K562 (cell line): ENCODE measurements around the gene PTCH1. TPM values are rescaled to one million over a fixed set of nuclear protein-coding genes. Genes with fewer than 3 reads are reported as not detected.

Source experiments
- ARNT ChIP-seq, 2 experiments: fragments of 450-650 bp; IDR thresholded peaks; 2 replicates each; pipeline ENCODE4 v1.6.1; 2016; ENCODE audit warnings: mild to moderate bottlenecking in 1 of 2
- ATF3 ChIP-seq, 2 experiments: fragments of 450-650 bp in 1 of 2; sonication (generic) in 1 of 2; formaldehyde crosslinking in 1 of 2; IDR thresholded peaks in 1 of 2; conservative IDR thresholded peaks in 1 of 2; 2 replicates each; pipeline versions ENCODE4 v1.6.1 to v1.8.1; 2016 to 2023; ENCODE audit warnings: mild to moderate bottlenecking in 2 of 2, moderate library complexity in 2 of 2, inconsistent platforms in 1 of 2, missing genetic modification reagents in 1 of 2
- BRF1 ChIP-seq: IDR thresholded peaks from 3 replicates; pipeline ENCODE4 v1.6.1; 2011; ENCODE audit warnings: borderline replicate concordance, mild to moderate bottlenecking; ENCODE audit not compliant: insufficient read length; ENCODE audit errors: extremely low read depth
- CCAR2 ChIP-seq: fragments of 200-400 bp; formaldehyde crosslinking; IDR thresholded peaks from 2 replicates; pipeline ENCODE4 v1.6.1; 2017; ENCODE audit warnings: mild to moderate bottlenecking, low read depth, low read length
- EP400 ChIP-seq: fragments of 450-650 bp; IDR thresholded peaks from 2 replicates; pipeline ENCODE4 v1.6.1; 2017; ENCODE audit warnings: antibody characterized with exemption, mild to moderate bottlenecking, moderate library complexity
- FOXM1 ChIP-seq, 2 experiments: fragments of 450-650 bp in 1 of 2; sonication (generic) in 1 of 2; formaldehyde crosslinking in 1 of 2; IDR thresholded peaks; 2 replicates each; pipeline versions ENCODE4 v1.6.1 to v1.9.0; 2017 to 2022; ENCODE audit warnings: low read depth in 2 of 2, mild to moderate bottlenecking in 2 of 2, missing genetic modification reagents in 1 of 2, moderate library complexity in 1 of 2
- HDAC1 ChIP-seq, 2 experiments: fragments of 450-650 bp; IDR thresholded peaks; 2 replicates each; pipeline ENCODE4 v1.6.1; 2016 to 2017; ENCODE audit warnings: inconsistent platforms in 1 of 2, mild to moderate bottlenecking in 1 of 2, moderate library complexity in 1 of 2
- HOXB6 ChIP-seq: fragments of 250-450 bp; sonication (Bioruptor Pico); IDR thresholded peaks from 2 replicates; pipeline ENCODE4 v1.5.1; 2022; ENCODE audit warnings: mild to moderate bottlenecking, borderline replicate concordance
- MYBL2 ChIP-seq, 2 experiments: fragments of 450-650 bp in 1 of 2; sonication (generic) in 1 of 2; formaldehyde crosslinking in 1 of 2; IDR thresholded peaks; 2 replicates each; pipeline versions ENCODE4 v1.6.1 to v1.8.1; 2017 to 2022; ENCODE audit warnings: borderline replicate concordance in 1 of 2, inconsistent platforms in 1 of 2, low read depth in 1 of 2, mild to moderate bottlenecking in 1 of 2, missing genetic modification reagents in 1 of 2, moderate library complexity in 1 of 2
- NCOR1 ChIP-seq: fragments of 450-650 bp; IDR thresholded peaks from 2 replicates; pipeline ENCODE4 v1.6.1; 2016; ENCODE audit warnings: mild to moderate bottlenecking, moderate library complexity
- NELFE ChIP-seq: IDR thresholded peaks from 2 replicates; pipeline ENCODE4 v1.6.1; 2011; ENCODE audit warnings: mild to moderate bottlenecking; ENCODE audit not compliant: insufficient read depth, insufficient read length
- NEUROD1 ChIP-seq: fragments of 150-350 bp; IDR thresholded peaks from 2 replicates; pipeline ENCODE4 v1.6.1; 2014; ENCODE audit warnings: borderline replicate concordance, low read length, low read depth; ENCODE audit not compliant: partially characterized antibody
- POLR2AphosphoS5 ChIP-seq: IDR thresholded peaks from 2 replicates; pipeline ENCODE4 v1.6.1; 2011; ENCODE audit warnings: mild to moderate bottlenecking, low read depth, low read length, moderate library complexity; ENCODE audit not compliant: control insufficient read depth, insufficient read depth
- POU5F1 ChIP-seq: fragments of 150-350 bp; IDR thresholded peaks from 2 replicates; pipeline ENCODE4 v1.6.1; 2014; ENCODE audit warnings: borderline replicate concordance, low read length, low read depth, mild to moderate bottlenecking; ENCODE audit not compliant: partially characterized antibody
- RBBP5 ChIP-seq: fragments of 200-600 bp; sonication (generic); IDR thresholded peaks from 2 replicates; pipeline ENCODE4 v1.6.1; 2012; ENCODE audit warnings: borderline replicate concordance, mild to moderate bottlenecking, low read length, control low read depth, inconsistent platforms; ENCODE audit not compliant: insufficient read depth, poor library complexity, severe bottlenecking
- SAP30 ChIP-seq: fragments of 200-600 bp; sonication (generic); IDR thresholded peaks from 2 replicates; pipeline ENCODE4 v1.6.1; 2012; ENCODE audit warnings: borderline replicate concordance, low read depth, mild to moderate bottlenecking, moderate library complexity, low read length, control low read depth, inconsistent platforms; ENCODE audit not compliant: insufficient read depth, poor library complexity, severe bottlenecking
- TAF1 ChIP-seq: IDR thresholded peaks from 2 replicates; pipeline ENCODE4 v1.6.1; 2011; ENCODE audit warnings: mild to moderate bottlenecking, low read length, moderate library complexity; ENCODE audit not compliant: insufficient read depth, control insufficient read depth, severe bottlenecking; ENCODE audit errors: extremely low read depth
- TCF3 ChIP-seq: sonication (generic); formaldehyde crosslinking; IDR thresholded peaks from 2 replicates; pipeline ENCODE4 v1.4.0; 2020; ENCODE audit warnings: mild to moderate bottlenecking, missing genetic modification reagents
- YBX1 ChIP-seq: fragments of 450-650 bp; IDR thresholded peaks from 2 replicates; pipeline ENCODE4 v1.7.1; 2016; ENCODE audit warnings: mild to moderate bottlenecking
- ZFP30 ChIP-seq: fragments of 250-450 bp; sonication (Bioruptor Pico); IDR thresholded peaks from 2 replicates; pipeline ENCODE4 v1.8.0; 2022; ENCODE audit warnings: moderate library complexity, mild to moderate bottlenecking, inconsistent platforms, borderline replicate concordance
- ZNF282 ChIP-seq: sonication (generic); formaldehyde crosslinking; IDR thresholded peaks from 2 replicates; pipeline ENCODE4 v1.8.1; 2023; ENCODE audit warnings: missing genetic modification reagents
- ZZZ3 ChIP-seq: fragments of 450-650 bp; IDR thresholded peaks from 2 replicates; pipeline ENCODE4 v1.6.1; 2016; ENCODE audit warnings: antibody characterized with exemption, mild to moderate bottlenecking, moderate library complexity
- polyA plus RNA-seq, 8 experiments: library from polyadenylated mRNA; depleted of rRNA in 4 of 8; stranded (reverse) in 5 of 8; unstranded in 3 of 8; fragments of >200 nt; fragmentation: Nextera tagmentation in 2 of 8; fragmentation: Illumina TruSeq in 1 of 8; extraction: Ambion mirVana in 2 of 8; extraction: Trizol in 1 of 8; gene quantifications; 2 replicates each; pipeline versions ENCODE4 v1.2.1 to v1.2.3, GENCODE V29; 2011 to 2014; ENCODE audit warnings: inconsistent platforms in 1 of 8, missing spikeins in 1 of 8
- total RNA-seq, 7 experiments: library from RNA; depleted of rRNA in 6 of 7; stranded (reverse); fragments of >200 nt in 6 of 7; fragmentation: Illumina TruSeq in 2 of 7; extraction: Trizol in 2 of 7; gene quantifications; 2 replicates each; pipeline versions ENCODE4 v1.2.1 to v1.2.3, GENCODE V29; 2011 to 2021; ENCODE audit warnings: low replicate concordance in 1 of 7
- TF ChIP-seq, protein P1 (sequence below): fragments of 450-650 bp; IDR thresholded peaks from 2 replicates; pipeline ENCODE4 v1.7.0; 2016; ENCODE audit warnings: borderline replicate concordance

Gene PTCH1
- total and polyA plus RNA-seq, 9 of the 15 experiments (the other 6 are each of a cell fraction or from before 2014, with no cell fraction given): 0.70 to 9.9 (median 3.8) TPM

GRCh38 chr9:95411054-95411892, 105.5 kb downstream of the PTCH1 start (continued):
- TF ChIP-seq ATF3 (IDR thresholded peaks at IDR 0.05) (0 out of 2 replicates have a peak, but pooled peaks have one; percentile 30), ATF3 (CRISPR knock-in tag; conservative IDR thresholded peaks at IDR 0.05) (no peak), CCAR2 (no peak), EP400 (peak; percentile 71), HOXB6 (no peak), POLR2AphosphoS5 (peak; percentile 80), FOXM1 (IDR thresholded peaks at IDR 0.05; ENCODE audit: low read depth) (no peak), FOXM1 (CRISPR knock-in tag; IDR thresholded peaks at IDR 0.05; ENCODE audit: low read depth) (no peak), TAF1 (peak; percentile 32), YBX1 (no peak), ARNT (IDR thresholded peaks at IDR 0.05) (0 out of 4 replicates have a peak, but pooled peaks of 1 of the 2 experiments have one; percentile 30), SAP30 (peak; percentile 48), ZFP30 (CRISPR knock-in tag) (no peak), RBBP5 (peak; percentile 26), ZNF282 (CRISPR knock-in tag) (no peak), TCF3 (peak; percentile 93), MYBL2 (IDR thresholded peaks at IDR 0.05; ENCODE audit: low read depth) (no peak), MYBL2 (CRISPR knock-in tag; IDR thresholded peaks at IDR 0.05; ENCODE audit: borderline replicate concordance) (no peak), NCOR1 (peak; percentile 69), NELFE (no peak), HDAC1 (IDR thresholded peaks at IDR 0.05) (peak in 1 of 2 experiments; percentile 76; a peak in 1 of 4 replicates), BRF1 (no peak), NEUROD1 (no peak), POU5F1 (no peak), ZZZ3 (no peak)
- TF ChIP-seq, protein P1, sequence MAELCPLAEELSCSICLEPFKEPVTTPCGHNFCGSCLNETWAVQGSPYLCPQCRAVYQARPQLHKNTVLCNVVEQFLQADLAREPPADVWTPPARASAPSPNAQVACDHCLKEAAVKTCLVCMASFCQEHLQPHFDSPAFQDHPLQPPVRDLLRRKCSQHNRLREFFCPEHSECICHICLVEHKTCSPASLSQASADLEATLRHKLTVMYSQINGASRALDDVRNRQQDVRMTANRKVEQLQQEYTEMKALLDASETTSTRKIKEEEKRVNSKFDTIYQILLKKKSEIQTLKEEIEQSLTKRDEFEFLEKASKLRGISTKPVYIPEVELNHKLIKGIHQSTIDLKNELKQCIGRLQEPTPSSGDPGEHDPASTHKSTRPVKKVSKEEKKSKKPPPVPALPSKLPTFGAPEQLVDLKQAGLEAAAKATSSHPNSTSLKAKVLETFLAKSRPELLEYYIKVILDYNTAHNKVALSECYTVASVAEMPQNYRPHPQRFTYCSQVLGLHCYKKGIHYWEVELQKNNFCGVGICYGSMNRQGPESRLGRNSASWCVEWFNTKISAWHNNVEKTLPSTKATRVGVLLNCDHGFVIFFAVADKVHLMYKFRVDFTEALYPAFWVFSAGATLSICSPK: no peak
